Measurements from ENCODE around the gene APOL3.

GRCh38 chr22:36171941-36172340, 11.4 kb upstream of the APOL3 start:
- TF ChIP-seq CTCF (conservative IDR thresholded peaks at IDR 0.05; ENCODE audit: low read depth, low read length): no peak
- no peak for TF ChIP-seq EZH2 (IDR thresholded peaks at IDR 0.05; ENCODE audit: low read length, unreplicated experiment)
